Measurements from ENCODE around the gene ROBO2. TPM values are rescaled to one million over a fixed set of nuclear protein-coding genes. Genes with fewer than 3 reads are reported as not detected.

Gene ROBO2
- total RNA-seq, 6 experiments from 2014 or later, result 0.09 to 0.36 (median 0.20) TPM

GRCh38 chr3:77546246-77546645 lies 506.3 kb downstream of the ROBO2 start:
- Mint-ChIP-seq H3K4me3 (no peak overlapping the region), H3K9me3 (peaks cover 5% of the 10 kb centered on the region; the same call in 1 of the 2 replicates), H3K36me3 (ENCODE audit: low read depth) (no peaks in the 10 kb centered on the region), H3K27me3 (ENCODE audit: insufficient read depth) (no peaks in the 10 kb centered on the region; the same call in 1 of the 2 replicates), H3K4me1 (ENCODE audit: low read depth) (no peaks in the 10 kb centered on the region), H3K27ac (no peak overlapping the region)
- no peak for TF ChIP-seq CTCF (IDR thresholded peaks at IDR 0.05)
- no peak for DNase-seq

GRCh38 chr3:77549034-77549433 lies 509.1 kb downstream of the ROBO2 start:
- no peak for DNase-seq
- no peaks in the 10 kb centered on the region for H3K4me1 Mint-ChIP-seq (ENCODE audit: low read depth)
- no peak for TF ChIP-seq CTCF (IDR thresholded peaks at IDR 0.05)
- no peak overlapping the region for H3K27ac Mint-ChIP-seq
- H3K27me3 Mint-ChIP-seq (ENCODE audit: insufficient read depth), result no peaks in the 10 kb centered on the region; the same call in 1 of the 2 replicates
- no peak overlapping the region for H3K4me3 Mint-ChIP-seq
- no peaks in the 10 kb centered on the region for H3K36me3 Mint-ChIP-seq (ENCODE audit: low read depth)
- H3K9me3 Mint-ChIP-seq, result no peaks in the 10 kb centered on the region; the same call in 1 of the 2 replicates

GRCh38 chr3:77553240-77553639 lies 513.3 kb downstream of the ROBO2 start:
- no peak overlapping the region for H3K27ac Mint-ChIP-seq
- no peaks in the 10 kb centered on the region for H3K36me3 Mint-ChIP-seq (ENCODE audit: low read depth)
- DNase-seq, result no peak
- H3K4me3 Mint-ChIP-seq, result no peak overlapping the region
- H3K4me1 Mint-ChIP-seq (ENCODE audit: low read depth), result no peaks in the 10 kb centered on the region
- peaks cover 11% of the 10 kb centered on the region; the same call in 1 of the 2 replicates for H3K9me3 Mint-ChIP-seq
- TF ChIP-seq CTCF (IDR thresholded peaks at IDR 0.05), result no peak
- H3K27me3 Mint-ChIP-seq (ENCODE audit: insufficient read depth), result no peaks in the 10 kb centered on the region

GRCh38 chr3:77562089-77562488 lies 522.2 kb downstream of the ROBO2 start:
- DNase-seq, result no peak
- H3K4me3 Mint-ChIP-seq, result no peak overlapping the region
- no peak overlapping the region for H3K27ac Mint-ChIP-seq
- TF ChIP-seq CTCF (IDR thresholded peaks at IDR 0.05), result no peak
- H3K9me3 Mint-ChIP-seq, result peaks cover 5% of the 10 kb centered on the region; the same call in 1 of the 2 replicates
- H3K4me1 Mint-ChIP-seq (ENCODE audit: low read depth), result no peaks in the 10 kb centered on the region
- H3K36me3 Mint-ChIP-seq (ENCODE audit: low read depth), result no peaks in the 10 kb centered on the region
- no peaks in the 10 kb centered on the region for H3K27me3 Mint-ChIP-seq (ENCODE audit: insufficient read depth)

GRCh38 chr3:77563012-77563411 lies 523.1 kb downstream of the ROBO2 start:
- H3K36me3 Mint-ChIP-seq (ENCODE audit: low read depth), result no peaks in the 10 kb centered on the region
- no peak overlapping the region for H3K4me3 Mint-ChIP-seq
- no peak overlapping the region for H3K27ac Mint-ChIP-seq
- no peaks in the 10 kb centered on the region for H3K4me1 Mint-ChIP-seq (ENCODE audit: low read depth)
- no peak for TF ChIP-seq CTCF (IDR thresholded peaks at IDR 0.05)
- H3K27me3 Mint-ChIP-seq (ENCODE audit: insufficient read depth), result no peaks in the 10 kb centered on the region
- DNase-seq, result no peak
- H3K9me3 Mint-ChIP-seq, result peaks cover 5% of the 10 kb centered on the region; the same call in 1 of the 2 replicates

- Mint-ChIP-seq H3K9me3 (peaks cover 5% of the 10 kb centered on the region; the same call in 1 of the 2 replicates), H3K4me1 (ENCODE audit: low read depth) (no peaks in the 10 kb centered on the region)
Observed at GRCh38 chr3:77566055-77566454, 526.2 kb downstream of the ROBO2 start.

More at GRCh38 chr3:77566055-77566454, 526.2 kb downstream of the ROBO2 start:
- no peak for TF ChIP-seq CTCF (IDR thresholded peaks at IDR 0.05)
- no peaks in the 10 kb centered on the region for H3K36me3 Mint-ChIP-seq (ENCODE audit: low read depth)
- no peaks in the 10 kb centered on the region for H3K27me3 Mint-ChIP-seq (ENCODE audit: insufficient read depth)
- no peak overlapping the region for H3K4me3 Mint-ChIP-seq
- no peak overlapping the region for H3K27ac Mint-ChIP-seq
- DNase-seq, result no peak

All from HFFc6 (cell line).